ENCODE data around the gene S100A4.
A peak's percentile ranks its signal among the peaks of the same experiment; 100 is the strongest.
"Not testable (repeated sequence)": the region's sequence is repeated elsewhere in the genome, so short reads cannot be mapped to it uniquely, and the experiment has no call there.

S100A4 gene

GRCh38 chr1:153545067-153546055, at the start of gene S100A4:
Gene S100A4, minus strand, starts transcription at chr1:153545806. Its CDS starts 1,012 bp downstream, at chr1:153544794.
- DNase-seq, result peak; percentile 98

- DNase-seq, result no peak
These were observed 47.1 kb upstream of the S100A4 start for GRCh38 chr1:153592748-153593147.

GRCh38 chr1:153588482-153588881, 42.9 kb upstream of the S100A4 start:
- DNase-seq, result no peak

- not testable (repeated sequence) for DNase-seq
These were observed 42.4 kb upstream of the S100A4 start for GRCh38 chr1:153588033-153588432.

GRCh38 chr1:153587314-153587713, 41.7 kb upstream of the S100A4 start:
- DNase-seq, result no peak

GRCh38 chr1:153586347-153586746, 40.7 kb upstream of the S100A4 start:
- DNase-seq, result no peak

- DNase-seq, result no peak
These were observed 39.4 kb upstream of the S100A4 start for GRCh38 chr1:153585006-153585405.

- DNase-seq, result no peak
These were observed 38.4 kb upstream of the S100A4 start for GRCh38 chr1:153583976-153584375.

- not testable (repeated sequence) for DNase-seq
These were observed 37.9 kb upstream of the S100A4 start for GRCh38 chr1:153583514-153583913.

- DNase-seq, result not testable (repeated sequence)
These were observed 37.2 kb upstream of the S100A4 start for GRCh38 chr1:153582836-153583235.

- no peak for DNase-seq
These were observed 33.3 kb upstream of the S100A4 start for GRCh38 chr1:153578936-153579335.

GRCh38 chr1:153578490-153578889, 32.9 kb upstream of the S100A4 start:
- no peak for DNase-seq

- no peak for DNase-seq
These were observed 32.0 kb upstream of the S100A4 start for GRCh38 chr1:153577624-153578051.

GRCh38 chr1:153577138-153577537, 31.5 kb upstream of the S100A4 start:
- DNase-seq, result no peak

- DNase-seq, result not testable (repeated sequence)
These were observed 29.9 kb upstream of the S100A4 start for GRCh38 chr1:153575497-153575896.

- DNase-seq, result not testable (repeated sequence)
These were observed 29.5 kb upstream of the S100A4 start for GRCh38 chr1:153575081-153575491.

GRCh38 chr1:153573351-153573750, 27.7 kb upstream of the S100A4 start:
- no peak for DNase-seq

- DNase-seq, result peak; percentile 64
These were observed 27.0 kb upstream of the S100A4 start for GRCh38 chr1:153572569-153573015.

GRCh38 chr1:153571706-153572105, 26.1 kb upstream of the S100A4 start:
- DNase-seq, result no peak

- no peak for DNase-seq
These were observed 25.3 kb upstream of the S100A4 start for GRCh38 chr1:153570874-153571273.

GRCh38 chr1:153569465-153569864, 23.9 kb upstream of the S100A4 start:
- no peak for DNase-seq

- peak; percentile 96 for DNase-seq
These were observed 22.9 kb upstream of the S100A4 start for GRCh38 chr1:153568367-153569099.

- peak; percentile 28 for DNase-seq
These were observed 22.2 kb upstream of the S100A4 start for GRCh38 chr1:153567621-153568366.

All from NCI-H345 (cell line).